NOMO-1 (cell line): ENCODE data around the gene LRFN3.
"Not testable (repeated sequence)": the region's sequence is repeated elsewhere in the genome, so short reads cannot be mapped to it uniquely, and the experiment has no call there.

ENCODE experiments used
- DNase-seq, 2 experiments: peaks; one replicate each; lab custom pipeline; 2025; ENCODE audit not compliant: unreplicated experiment in 2 of 2; lab: John Stamatoyannopoulos, UW

LRFN3 gene, protein sequence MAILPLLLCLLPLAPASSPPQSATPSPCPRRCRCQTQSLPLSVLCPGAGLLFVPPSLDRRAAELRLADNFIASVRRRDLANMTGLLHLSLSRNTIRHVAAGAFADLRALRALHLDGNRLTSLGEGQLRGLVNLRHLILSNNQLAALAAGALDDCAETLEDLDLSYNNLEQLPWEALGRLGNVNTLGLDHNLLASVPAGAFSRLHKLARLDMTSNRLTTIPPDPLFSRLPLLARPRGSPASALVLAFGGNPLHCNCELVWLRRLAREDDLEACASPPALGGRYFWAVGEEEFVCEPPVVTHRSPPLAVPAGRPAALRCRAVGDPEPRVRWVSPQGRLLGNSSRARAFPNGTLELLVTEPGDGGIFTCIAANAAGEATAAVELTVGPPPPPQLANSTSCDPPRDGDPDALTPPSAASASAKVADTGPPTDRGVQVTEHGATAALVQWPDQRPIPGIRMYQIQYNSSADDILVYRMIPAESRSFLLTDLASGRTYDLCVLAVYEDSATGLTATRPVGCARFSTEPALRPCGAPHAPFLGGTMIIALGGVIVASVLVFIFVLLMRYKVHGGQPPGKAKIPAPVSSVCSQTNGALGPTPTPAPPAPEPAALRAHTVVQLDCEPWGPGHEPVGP

DNA sequence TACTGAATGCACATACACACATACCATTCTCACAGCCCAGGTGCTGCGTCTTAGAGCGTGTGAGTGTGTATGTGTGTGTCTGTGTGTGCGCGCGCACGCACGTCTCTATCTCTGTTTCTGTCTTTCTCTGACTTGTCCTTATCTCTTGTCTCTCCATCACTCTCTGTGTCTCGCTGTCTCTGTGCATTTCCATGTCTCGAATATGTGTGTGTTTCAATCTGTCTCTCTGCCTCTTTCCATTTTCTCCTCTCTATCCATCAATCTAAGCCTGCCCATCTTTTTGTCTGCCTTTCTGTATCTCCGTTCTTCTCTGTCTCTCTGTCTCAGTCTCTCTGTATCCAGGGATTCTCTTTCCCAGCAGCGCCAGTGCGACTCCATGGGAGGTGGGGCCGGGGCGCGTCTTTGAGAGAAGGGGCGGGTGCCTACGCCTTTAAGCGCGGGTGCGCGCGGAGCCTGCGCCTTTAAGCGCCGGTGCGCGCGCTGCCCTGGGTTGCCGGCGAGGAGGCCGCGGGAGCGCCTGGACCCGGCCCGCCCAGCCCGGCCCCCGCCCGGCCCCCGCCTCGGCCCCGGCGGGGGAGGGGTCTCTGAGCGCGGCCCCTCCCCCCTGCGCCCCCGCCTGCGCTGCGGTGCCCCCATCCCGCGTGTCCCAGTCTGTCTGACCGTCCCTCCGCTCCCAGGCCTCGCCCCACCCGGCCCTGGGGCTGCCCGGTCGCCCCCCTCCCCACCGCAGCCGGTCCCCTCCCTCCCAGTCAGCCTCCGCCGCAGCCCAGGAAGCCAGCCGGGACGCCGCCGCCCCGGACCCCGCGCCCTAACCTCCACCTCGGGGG lies at the start of gene LRFN3:
Gene LRFN3, plus strand, starts transcription at position 464 of the 827 bp plus-strand sequence. CDS start 3,052 bp downstream, outside the sequence.
- peak in 1 of 2 experiments; percentile 32 for DNase-seq

DNA sequence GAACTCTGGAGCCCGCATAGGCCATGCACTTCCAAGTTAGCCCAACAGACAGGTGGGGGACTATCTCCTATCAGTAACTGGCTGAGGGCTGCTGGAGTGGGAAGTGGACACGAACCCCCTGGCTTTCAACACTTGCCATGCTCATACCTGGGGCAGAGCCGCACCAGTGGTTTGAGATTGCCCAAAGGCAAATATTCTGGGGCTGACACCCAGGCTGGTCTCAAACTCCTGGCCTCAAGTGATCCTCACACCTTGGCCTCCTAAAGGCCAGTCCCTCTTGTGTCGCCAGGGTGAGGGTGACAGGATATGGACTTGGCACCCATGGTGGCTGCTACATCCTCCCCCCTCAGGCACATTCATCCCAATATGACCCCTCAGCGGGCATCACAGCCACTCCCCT lies 49.0 kb upstream of the LRFN3 start:
- DNase-seq = no peak

DNA sequence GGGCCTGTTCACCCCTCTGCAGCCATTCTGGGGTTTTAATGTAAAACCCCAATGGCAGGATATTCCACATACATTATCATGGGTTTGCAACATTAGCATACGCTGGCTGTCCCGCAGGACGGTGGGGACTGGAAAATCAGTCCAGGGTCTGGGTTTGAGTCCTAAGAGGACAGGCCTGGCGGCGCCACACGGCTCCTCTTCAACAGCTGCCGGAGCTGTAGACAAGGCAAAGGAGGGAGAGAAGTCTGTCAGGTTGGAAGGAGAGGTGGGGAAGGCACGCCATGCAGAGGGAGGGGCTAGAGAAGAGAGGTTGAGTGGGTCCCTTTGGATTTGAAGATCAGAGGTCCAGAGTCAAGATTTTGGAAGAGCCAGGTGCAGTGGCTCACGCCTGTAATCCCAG lies 47.8 kb upstream of the LRFN3 start:
- no peak for DNase-seq

DNA sequence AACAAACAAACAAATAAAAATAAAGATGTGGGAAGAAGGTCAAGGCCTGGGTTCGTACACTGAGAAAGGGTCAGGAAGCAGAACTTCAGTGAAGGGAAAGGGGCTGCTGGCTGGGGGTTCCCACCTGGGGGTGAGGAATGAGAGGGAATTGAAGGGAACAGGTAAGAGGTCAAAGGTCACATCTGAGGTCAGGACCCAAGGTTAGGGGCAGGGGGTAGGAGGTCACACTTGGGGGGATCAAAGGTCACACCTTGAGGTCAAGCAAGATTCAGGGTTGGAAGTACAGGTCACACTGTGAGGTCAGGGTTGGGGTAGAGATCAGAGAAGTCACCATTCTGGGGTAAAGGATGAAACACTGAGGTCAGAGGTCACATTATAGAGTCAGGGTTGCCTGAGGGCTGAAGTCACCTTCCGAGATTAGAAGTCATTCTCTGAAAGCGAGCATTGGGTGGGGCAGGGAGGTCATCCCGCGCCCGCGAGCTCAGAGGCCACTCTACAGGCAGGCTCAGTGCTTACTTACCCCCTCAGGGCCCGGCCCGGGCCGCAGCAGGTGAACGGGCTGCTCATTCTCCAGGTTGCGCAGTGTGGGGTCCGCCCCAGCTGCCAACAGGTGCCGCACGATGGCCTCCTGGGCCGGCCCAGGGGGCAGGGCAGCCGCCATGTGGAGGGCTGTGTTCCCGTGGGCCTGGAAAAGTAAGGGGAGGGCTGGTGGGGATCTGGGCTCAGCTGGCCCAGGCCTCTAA lies 46.6 kb upstream of the LRFN3 start:
- no peak for DNase-seq

DNA sequence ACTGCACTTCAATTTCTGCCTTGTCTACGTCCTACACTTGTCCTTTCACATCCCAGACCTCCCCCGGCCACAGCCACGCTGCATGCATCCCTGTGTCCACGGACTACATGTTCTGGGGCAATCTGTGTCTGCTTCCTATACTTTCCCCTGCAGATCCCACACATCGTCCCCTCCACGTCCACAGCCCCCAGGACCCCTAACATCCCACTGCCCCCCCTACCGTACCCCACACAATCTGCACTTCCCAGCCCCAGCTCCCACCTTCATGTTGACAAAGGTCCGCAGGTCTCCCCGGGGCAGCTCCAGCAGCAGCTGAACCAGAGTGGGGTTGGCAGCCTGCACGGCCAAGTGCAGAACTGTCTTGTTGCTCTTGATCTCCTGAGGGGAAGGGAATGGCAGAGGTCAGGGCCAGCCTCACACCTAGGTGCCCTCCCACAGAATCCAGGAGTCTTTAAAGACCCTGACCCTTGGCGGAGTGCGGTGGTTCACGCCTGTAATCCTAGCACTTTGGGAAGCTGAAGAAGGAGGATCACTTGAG lies 46.0 kb upstream of the LRFN3 start:
- DNase-seq = no peak

DNA sequence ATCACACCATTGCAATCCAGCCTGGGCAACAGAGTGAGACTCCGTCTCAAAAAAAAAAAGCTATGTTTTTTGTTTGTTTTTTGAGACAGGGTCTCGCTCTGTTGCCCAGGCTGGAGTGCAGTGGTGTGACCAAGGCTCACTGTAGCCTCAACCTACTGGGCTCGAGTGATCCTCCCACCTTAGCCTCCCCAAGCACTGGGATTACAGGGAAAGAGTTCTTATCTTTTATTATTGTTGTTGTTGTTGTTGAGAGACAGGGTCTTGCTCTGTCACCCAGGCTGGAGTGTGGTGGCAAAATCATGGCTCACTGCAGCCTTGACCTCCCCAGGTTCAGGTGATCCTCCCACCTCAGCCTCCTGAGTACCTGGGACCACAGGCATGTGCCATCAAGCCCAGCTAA lies 44.4 kb upstream of the LRFN3 start:
- not testable (repeated sequence) for DNase-seq

DNA sequence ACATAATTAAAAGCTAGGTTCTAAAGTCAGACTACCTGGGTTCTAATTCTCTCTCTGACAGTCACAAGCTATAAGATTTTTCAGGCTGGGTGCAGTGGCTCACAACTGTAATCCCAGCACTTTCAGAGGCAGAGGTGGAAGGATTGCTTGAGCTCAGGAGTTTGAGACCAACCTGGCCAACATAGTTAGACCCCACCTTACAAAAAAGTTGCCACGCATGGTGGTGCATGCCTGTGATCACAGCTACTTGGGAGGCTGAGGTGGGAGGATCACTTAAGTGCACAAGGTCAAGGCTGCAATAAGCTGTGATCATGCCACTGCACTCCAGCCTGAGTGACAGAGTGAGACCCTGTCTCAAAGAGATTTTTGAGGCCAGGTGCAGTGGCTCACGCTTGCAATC lies 41.8 kb upstream of the LRFN3 start:
- DNase-seq = no peak

DNA sequence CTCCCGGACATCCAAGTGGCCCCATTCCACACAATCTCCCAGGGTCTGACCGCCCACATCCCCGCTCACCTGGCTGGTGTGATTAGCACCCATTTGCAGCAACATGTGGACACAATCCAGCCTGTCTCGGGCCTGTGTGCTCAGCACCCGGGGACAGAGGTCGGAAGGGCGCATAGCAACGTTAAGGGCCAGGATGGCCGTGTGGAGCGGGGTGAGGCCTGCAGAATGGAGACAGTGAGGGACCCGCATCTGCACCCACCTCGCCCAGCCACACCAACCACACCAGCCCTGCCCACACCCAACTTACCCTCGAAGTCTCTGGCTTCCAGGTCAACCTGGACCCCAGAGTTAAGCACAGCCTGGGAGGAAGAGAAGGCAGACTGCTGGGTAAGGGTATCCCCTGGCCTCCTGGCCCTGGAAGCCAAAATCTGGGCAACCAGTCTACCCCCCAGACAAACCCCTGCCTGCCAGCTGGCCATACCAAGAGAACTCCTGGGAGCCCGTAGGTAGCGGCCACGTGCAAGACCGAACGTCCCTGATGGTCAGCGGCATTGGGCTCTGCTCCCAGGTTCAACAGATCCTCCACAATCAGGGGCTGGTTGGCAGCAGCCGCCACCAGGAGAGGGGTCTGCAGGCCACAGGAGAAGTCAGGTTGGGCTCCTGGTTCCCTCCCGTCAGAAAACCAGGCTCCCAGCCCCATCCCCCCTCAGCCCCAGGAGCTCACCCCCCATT lies 40.1 kb upstream of the LRFN3 start:
- no peak for DNase-seq

DNA sequence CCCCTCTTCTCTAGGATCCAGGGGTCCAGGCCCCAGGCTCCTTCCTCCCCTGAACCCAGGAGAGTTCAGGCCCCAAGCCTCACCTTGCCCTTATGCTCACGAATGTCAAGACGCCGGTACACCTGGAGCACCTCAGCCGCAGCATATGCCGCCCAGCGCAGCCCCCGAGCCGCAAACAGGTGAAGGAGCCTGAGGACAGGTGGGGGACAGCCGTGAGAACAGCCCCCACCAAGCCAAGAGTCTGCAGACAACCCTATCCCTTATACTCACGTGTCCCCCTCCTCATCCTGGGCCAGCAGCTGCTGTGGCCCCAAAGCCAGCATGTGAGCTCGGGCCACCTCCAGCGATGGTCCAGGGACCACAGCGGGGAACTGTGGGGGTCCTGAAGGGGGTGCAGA lies 39.5 kb upstream of the LRFN3 start:
- DNase-seq = no peak

DNA sequence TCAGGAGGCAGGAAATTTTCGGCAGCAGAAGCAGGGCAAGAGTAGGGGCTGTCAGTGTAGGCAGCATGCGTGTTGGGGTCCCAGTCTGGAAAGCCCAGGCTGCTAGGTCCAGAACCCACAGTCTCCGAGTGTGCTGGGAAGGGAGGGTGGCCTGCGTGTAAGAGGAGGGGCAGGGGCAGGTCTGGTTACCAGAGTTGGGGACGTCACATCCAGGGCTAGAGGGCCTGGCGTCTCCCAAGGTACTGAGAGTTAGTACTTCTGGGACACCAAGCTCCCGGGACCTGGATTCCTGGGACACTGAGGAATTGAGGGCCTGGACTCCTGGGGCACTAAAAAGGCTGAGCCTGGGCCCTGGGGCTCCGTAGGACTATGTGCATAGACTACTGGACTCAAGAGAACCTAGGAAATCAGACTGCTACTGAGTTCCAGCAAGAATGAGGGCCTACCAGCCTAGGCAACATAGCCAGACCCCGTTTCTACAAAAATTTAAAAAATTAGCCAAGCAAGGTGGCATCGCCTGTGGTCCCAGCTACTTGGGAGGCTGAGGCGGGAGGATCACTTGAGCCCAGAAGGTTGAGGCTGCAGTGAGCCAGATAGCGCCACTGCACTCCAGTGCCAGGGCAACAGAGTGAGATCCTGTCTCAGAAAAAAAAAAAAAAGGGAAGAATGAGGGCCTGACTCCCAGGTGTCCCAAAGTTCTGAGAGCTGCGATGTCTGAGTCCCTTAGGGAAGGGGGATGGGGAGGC lies 38.3 kb upstream of the LRFN3 start:
- DNase-seq = no peak

DNA sequence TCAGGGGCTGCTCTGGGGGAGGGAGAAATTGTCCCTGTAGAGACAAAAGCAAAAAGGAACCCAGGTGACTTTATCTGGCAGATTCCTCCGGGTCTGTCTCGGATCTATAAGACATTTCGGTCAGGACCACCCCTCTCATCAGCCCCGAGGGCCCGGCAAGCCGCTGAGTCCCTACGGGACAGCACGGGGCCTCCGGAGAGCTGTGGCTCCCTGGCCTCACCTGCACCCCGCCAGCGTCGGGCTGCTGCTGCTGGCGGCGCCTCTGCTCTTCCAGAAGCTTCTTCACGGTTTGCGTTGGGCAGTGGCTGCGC lies 37.7 kb upstream of the LRFN3 start:
- no peak for DNase-seq

DNA sequence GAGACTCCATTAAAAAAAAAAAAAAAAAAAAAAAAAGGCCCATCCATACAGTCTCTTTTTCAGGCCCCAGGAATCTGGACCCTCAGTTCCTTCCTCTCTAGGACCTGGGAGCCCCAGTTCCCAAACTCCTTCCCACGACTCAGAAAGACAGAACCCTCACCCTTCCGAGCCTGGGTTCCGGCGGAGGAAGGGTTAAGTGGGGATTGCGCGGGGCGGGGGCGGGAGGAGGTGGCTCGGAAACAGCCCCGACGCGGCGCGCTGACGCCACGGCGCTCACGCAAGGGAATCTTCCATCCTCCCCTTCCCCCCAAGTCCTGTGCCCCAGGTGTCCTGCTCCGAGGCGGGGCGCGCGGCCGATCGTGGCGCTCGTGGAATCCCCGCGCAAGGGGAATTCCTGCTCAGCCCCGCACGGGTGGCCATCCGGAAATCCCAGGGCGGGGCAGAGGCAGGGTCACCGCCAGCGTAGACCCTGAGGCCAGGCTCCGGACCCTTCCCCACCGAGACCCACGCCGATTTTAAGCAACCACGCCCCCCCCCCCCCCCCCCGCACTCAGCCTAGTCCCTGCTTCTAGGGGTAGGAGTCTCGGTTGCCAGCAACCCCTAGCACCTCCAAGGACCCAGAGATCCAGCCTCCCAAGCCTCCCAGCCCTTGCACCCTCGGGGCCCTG lies 36.5 kb upstream of the LRFN3 start:
- peak; percentile 85 to 89 for DNase-seq

DNA sequence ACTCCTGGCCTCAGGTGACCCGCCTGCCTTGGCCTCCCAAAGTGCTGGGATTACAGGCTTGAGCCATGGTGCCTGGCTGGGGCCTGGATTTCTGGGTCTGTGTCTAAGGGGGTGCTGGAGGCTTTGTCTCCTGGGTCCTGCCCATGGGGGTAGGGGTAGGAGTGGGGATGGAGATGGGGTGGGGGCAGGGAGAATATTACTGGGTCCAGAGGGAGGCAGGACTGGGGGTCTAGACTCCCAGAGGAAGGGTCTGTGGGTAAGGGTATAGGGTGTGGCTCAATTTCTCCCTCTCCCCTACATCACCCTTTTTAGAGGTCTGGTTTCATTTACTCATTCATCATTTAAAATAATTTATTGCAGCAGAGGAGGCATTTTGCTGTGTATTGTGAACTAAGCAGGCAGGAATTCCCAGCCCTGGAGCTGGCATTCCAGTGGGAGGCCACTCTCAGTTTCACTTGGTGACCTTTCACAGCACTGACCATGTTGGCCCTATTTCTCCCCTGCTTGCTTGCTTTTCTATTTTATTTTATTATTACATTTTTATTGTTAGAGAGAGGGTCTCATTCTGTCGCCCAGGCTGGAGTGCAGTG lies 35.0 kb upstream of the LRFN3 start:
- no peak for DNase-seq

DNA sequence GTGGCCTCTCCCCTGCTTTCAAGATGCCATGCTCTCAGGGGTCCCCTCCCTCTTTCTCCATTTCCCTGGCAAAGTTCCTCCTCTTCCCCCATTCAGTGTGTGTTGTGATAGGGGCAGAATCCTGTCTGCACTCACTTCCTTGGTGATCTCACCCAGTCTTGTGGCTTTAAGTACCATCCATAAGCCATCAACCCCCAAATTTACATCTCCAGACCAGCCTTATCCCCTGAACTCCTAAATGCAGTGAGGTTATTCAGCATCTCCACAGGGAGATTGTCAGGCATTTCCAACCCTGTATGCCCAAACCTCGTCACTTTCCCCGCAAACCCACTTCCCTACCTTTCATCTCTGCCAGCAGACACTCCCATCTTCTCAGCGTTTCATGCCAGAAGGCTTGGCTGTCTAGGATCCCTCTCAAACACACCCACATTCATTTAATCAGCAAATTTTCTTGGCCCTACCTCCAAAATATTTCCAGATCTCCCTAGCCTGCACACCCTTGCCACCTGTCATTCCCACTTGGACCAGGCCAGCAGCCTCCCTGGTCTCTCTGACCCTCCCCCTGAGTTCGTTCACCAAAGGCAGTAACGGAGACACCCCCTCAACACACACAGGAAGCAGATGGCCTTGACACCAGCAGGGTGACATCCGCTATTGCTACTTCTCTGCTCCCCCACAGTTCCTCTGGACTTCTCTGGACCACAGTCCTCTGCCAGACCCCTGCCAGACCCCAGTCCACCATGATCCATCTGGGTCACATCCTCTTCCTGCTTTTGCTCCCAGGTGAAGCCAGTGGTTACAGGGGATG lies 34.1 kb upstream of the LRFN3 start, which contains the start of gene HCST:
Gene HCST, plus strand, starts transcription at position 676 of the 808 bp plus-strand sequence. Its CDS starts 65 bp downstream, at position 741.
- peak; percentile 5 to 19 for DNase-seq

DNA sequence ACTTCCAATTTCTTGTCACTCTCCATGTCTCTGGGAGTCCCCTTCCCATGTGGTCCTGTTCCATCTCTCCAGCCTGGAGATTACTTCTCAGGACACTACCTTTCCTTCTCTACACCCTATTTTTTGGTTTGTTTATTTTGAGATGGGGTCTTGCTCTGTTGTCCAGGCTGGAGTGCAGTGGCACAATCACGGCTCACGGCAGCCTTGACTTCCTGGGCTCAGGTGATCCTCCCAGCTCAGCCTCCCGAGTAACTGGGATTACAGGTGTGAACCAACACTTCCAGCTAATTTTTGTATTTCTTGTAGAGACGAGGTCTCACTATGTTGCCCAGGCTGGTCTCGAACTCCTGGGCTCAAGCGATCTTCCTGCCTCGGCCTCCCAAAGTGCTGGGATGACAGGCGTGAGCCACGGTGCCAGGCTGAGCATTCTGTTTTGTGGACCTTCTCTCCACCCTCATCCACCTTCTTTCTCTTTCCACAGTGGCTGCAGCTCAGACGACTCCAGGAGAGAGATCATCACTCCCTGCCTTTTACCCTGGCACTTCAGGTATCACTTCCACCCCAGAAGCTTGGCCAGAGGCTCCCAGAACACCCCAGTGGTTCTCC lies 33.2 kb upstream of the LRFN3 start:
- DNase-seq = no peak

DNA sequence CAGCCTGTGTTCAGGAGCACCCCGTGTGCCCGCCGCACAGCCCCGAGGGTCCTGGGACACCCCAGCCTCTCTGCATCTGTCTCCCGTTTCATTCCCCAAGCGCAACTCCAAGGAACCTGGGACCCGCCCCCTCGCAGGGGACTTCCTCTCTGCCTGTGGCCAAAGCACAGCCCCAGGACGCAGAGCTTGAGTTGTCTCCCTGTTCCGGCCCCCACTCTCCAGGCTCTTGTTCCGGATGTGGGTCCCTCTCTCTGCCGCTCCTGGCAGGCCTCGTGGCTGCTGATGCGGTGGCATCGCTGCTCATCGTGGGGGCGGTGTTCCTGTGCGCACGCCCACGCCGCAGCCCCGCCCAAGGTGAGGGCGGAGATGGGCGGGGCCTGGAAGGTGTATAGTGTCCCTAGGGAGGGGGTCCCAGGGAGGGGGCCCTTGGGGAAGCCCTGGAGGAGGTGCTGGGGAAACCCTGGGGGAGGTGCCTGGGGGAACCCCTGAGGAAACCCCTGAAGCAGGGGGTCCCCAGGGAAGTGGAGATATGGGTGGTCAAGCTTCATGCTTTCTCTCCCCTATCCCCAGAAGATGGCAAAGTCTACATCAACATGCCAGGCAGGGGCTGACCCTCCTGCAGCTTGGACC lies 32.5 kb upstream of the LRFN3 start:
- DNase-seq = peak; percentile 94 to 96
